Vein endothelial cell (primary cell): ENCODE results near the gene THY1. TPM values are rescaled to one million over a fixed set of nuclear protein-coding genes. Genes with fewer than 3 reads are reported as not detected.

ENCODE experiments used
- small RNA-seq: library from RNA; depleted of rRNA; stranded (forward); fragments of <200 nt; gene quantifications from one replicate; pipeline ENCODE3, GENCODE V24; 2012
- total RNA-seq: library from RNA; depleted of rRNA; stranded (reverse); fragments of >200 nt; gene quantifications from 2 replicates; pipeline ENCODE4 v1.2.3, GENCODE V29; 2012

THY1 gene
- total RNA-seq: 0.65 and 3.9 TPM in 2 replicates

GRCh38 chr11:119422809-119423508 lies at the start of gene THY1:
Gene THY1, minus strand, starts transcription at chr11:119423172. Its CDS starts 2,267 bp downstream, at chr11:119420905.

GRCh38 chr11:119381181-119381988 lies 41.6 kb downstream of the THY1 start, which contains the start of gene USP2:
Gene USP2, minus strand, starts transcription at chr11:119381690. Its CDS starts 8,210 bp downstream, at chr11:119373480.

Small RNA genes lying within 50 kb of the gene (small RNA-seq; reads per million reads assigned to genes)
- gene AP003396.4: not detected

Other genes with a start within 250 kb of the THY1 start
- gene NHERF4, start 237.7 kb downstream of the THY1 start, total RNA-seq: not detected in 2 replicates
- 23.2 and 33.1 TPM in 2 replicates for gene CBL, start 216.8 kb downstream of the THY1 start, total RNA-seq
- 1,416 and 4,821 TPM in 2 replicates for gene MCAM, start 106.0 kb downstream of the THY1 start, total RNA-seq
- gene RNF26, start 88.6 kb downstream of the THY1 start, total RNA-seq: 6.4 and 7.2 TPM in 2 replicates
- 79.7 and 111 TPM in 2 replicates for gene C1QTNF5, start 82.3 kb downstream of the THY1 start, total RNA-seq
- gene MFRP, start 76.5 kb downstream of the THY1 start, total RNA-seq: under 0.01 TPM in 2 replicates
- 0.29 TPM in 1 of 2 replicates, not detected in the other for gene USP2, start 41.5 kb downstream of the THY1 start, total RNA-seq